SK-N-SH (cell line): ENCODE measurements around the gene TRIM15. TPM values are rescaled to one million over a fixed set of nuclear protein-coding genes. Genes with fewer than 3 reads are reported as not detected.

Experiments used
- CTCF ChIA-PET: fragments of 300-600, 350-600 bp; formaldehyde crosslinking; extraction: SDS; loops from one replicate; lab custom pipeline; 2021; lab: Yijun Ruan, JAX
- POLR2A ChIA-PET: fragments of 350-600 bp; sonication (Branson Sonifier 250); formaldehyde crosslinking; extraction: SDS; loops from one replicate; lab custom pipeline; 2020; ENCODE audit warnings: antibody characterized with exemption, inconsistent platforms; lab: Yijun Ruan, JAX
- DNase-seq: peaks from one replicate; pipeline ENCODE4 v3.0.0; 2012
- H2AFZ ChIP-seq: fragments of 200-600 bp; sonication (generic); 2 replicates; pipeline ENCODE4 v1.8.1; 2016; ENCODE audit warnings: antibody characterized with exemption, mild to moderate bottlenecking, low read depth
- H3F3A ChIP-seq: fragments of 200-600 bp; sonication (generic); replicated peaks from 2 replicates; pipeline ENCODE3; 2016; ENCODE audit warnings: antibody characterized with exemption, mild to moderate bottlenecking; ENCODE audit not compliant: insufficient read depth
- H3K27ac ChIP-seq, 2 experiments: fragments of 200-500 bp in 1 of 2; fragments of 200-600 bp in 1 of 2; sonication (Bioruptor generic) in 1 of 2; sonication (generic), shearing (Covaris generic) in 1 of 2; 2 replicates each; pipeline versions ENCODE4 v1.5.1 to v1.6.1; 2014 to 2016; ENCODE audit warnings: low read depth in 2 of 2, inconsistent platforms in 1 of 2, low read length in 1 of 2, mild to moderate bottlenecking in 1 of 2, mixed read lengths in 1 of 2
- H3K27me3 ChIP-seq: fragments of 200-600 bp; sonication (generic), shearing (Covaris generic); 2 replicates; pipeline ENCODE4 v1.6.1; 2016; ENCODE audit warnings: mixed run types; ENCODE audit not compliant: insufficient read depth
- H3K36me3 ChIP-seq, 2 experiments: fragments of 200-500 bp in 1 of 2; fragments of 200-600 bp in 1 of 2; sonication (Bioruptor generic) in 1 of 2; sonication (generic) in 1 of 2; replicated peaks in 1 of 2; 2 replicates each; pipeline versions ENCODE3 to v1.5.1; 2014 to 2016; ENCODE audit warnings: low read length in 1 of 2, mild to moderate bottlenecking in 1 of 2; ENCODE audit not compliant: insufficient read depth in 2 of 2, control insufficient read depth in 1 of 2
- H3K4me1 ChIP-seq, 2 experiments: fragments of 200-500 bp in 1 of 2; fragments of 200-600 bp in 1 of 2; sonication (Bioruptor generic) in 1 of 2; sonication (generic), shearing (Covaris generic) in 1 of 2; 2 replicates each; pipeline versions ENCODE4 v1.5.1 to v1.6.1; 2014 to 2016; ENCODE audit warnings: low read depth in 1 of 2, low read length in 1 of 2, mixed run types in 1 of 2; ENCODE audit not compliant: insufficient read depth in 2 of 2, control insufficient read depth in 1 of 2
- H3K4me2 ChIP-seq: fragments of 200-600 bp; sonication (generic), shearing (Covaris generic); 2 replicates; pipeline ENCODE4 v1.6.1; 2017; ENCODE audit warnings: mixed run types
- H3K4me3 ChIP-seq, 2 experiments: fragments of 200-500 bp in 1 of 2; fragments of 200-600 bp in 1 of 2; sonication (Bioruptor generic) in 1 of 2; sonication (generic), shearing (Covaris generic) in 1 of 2; 2 replicates each; pipeline versions ENCODE4 v1.5.1 to v1.8.1; 2014 to 2016; ENCODE audit warnings: low read depth in 2 of 2, inconsistent platforms in 1 of 2, low read length in 1 of 2, mild to moderate bottlenecking in 1 of 2, mixed read lengths in 1 of 2, moderate library complexity in 1 of 2
- H3K79me2 ChIP-seq: fragments of 200-600 bp; sonication (generic); 2 replicates; pipeline ENCODE4 v1.8.1; 2017; ENCODE audit warnings: mild to moderate bottlenecking; ENCODE audit not compliant: insufficient read depth
- H3K9ac ChIP-seq: fragments of 200-600 bp; sonication (generic); 2 replicates; pipeline ENCODE4 v1.6.1; 2017; ENCODE audit warnings: mixed run types
- H3K9me2 ChIP-seq: fragments of 200-600 bp; sonication (generic); 2 replicates; pipeline ENCODE4 v1.6.1; 2017; ENCODE audit warnings: mixed run types
- H3K9me3 ChIP-seq: fragments of 200-600 bp; sonication (generic); 2 replicates; pipeline ENCODE4 v1.6.1; 2017; ENCODE audit warnings: mixed run types, mild to moderate bottlenecking, moderate library complexity
- H4K20me1 ChIP-seq: fragments of 200-600 bp; sonication (generic); 2 replicates; pipeline ENCODE4 v1.6.1; 2017; ENCODE audit warnings: mild to moderate bottlenecking, mixed run types; ENCODE audit not compliant: insufficient read depth
- CHD2 ChIP-seq: fragments of 150-350 bp; IDR thresholded peaks from 2 replicates; pipeline ENCODE4 v1.6.1; 2018; ENCODE audit warnings: low read length; ENCODE audit not compliant: partially characterized antibody
- CTCF ChIP-seq: fragments of 200-600 bp; sonication (generic); IDR thresholded peaks from 2 replicates; pipeline ENCODE4 v1.6.1; 2017; ENCODE audit warnings: antibody characterized with exemption, mild to moderate bottlenecking, moderate library complexity
- EP300 ChIP-seq, 2 experiments: IDR thresholded peaks; 2 replicates each; pipeline versions ENCODE4 v1.4.0 to v1.6.1; 2012; ENCODE audit warnings: borderline replicate concordance in 1 of 2, low read depth in 1 of 2, low read length in 1 of 2
- EZH2phosphoT487 ChIP-seq: fragments of 200-600 bp; sonication (generic); IDR thresholded peaks from 2 replicates; pipeline ENCODE4 v1.6.1; 2017; ENCODE audit warnings: low read depth, mixed run types, mild to moderate bottlenecking, antibody characterized with exemption, moderate library complexity, borderline replicate concordance
- FOXM1 ChIP-seq: IDR thresholded peaks from 2 replicates; pipeline ENCODE4 v1.4.0; 2012; ENCODE audit warnings: low read depth, mild to moderate bottlenecking
- IRF3 ChIP-seq: fragments of 150-350 bp; IDR thresholded peaks from 2 replicates; pipeline ENCODE4 v1.6.1; 2016; ENCODE audit warnings: mild to moderate bottlenecking, low read depth, low read length
- JUND ChIP-seq: IDR thresholded peaks from 2 replicates; pipeline ENCODE4 v1.4.0; 2012
- MAX ChIP-seq: IDR thresholded peaks from 2 replicates; pipeline ENCODE4 v1.4.0; 2012; ENCODE audit warnings: low read depth
- PBX3 ChIP-seq: IDR thresholded peaks from 2 replicates; pipeline ENCODE4; 2012
- POLR2AphosphoS5 ChIP-seq: IDR thresholded peaks from 2 replicates; pipeline ENCODE4 v1.6.1; 2012; ENCODE audit warnings: low read depth, low read length
- RAD21 ChIP-seq: IDR thresholded peaks from 2 replicates; pipeline ENCODE4 v1.6.1; 2012; ENCODE audit warnings: mild to moderate bottlenecking, low read length
- REST ChIP-seq: IDR thresholded peaks from 2 replicates; pipeline ENCODE4 v1.6.1; 2012; ENCODE audit warnings: mild to moderate bottlenecking, low read depth, low read length, moderate library complexity
- TAF1 ChIP-seq: IDR thresholded peaks from 2 replicates; pipeline ENCODE4 v1.6.1; 2012; ENCODE audit warnings: low read depth, mild to moderate bottlenecking, low read length, moderate library complexity, borderline replicate concordance
- TCF12 ChIP-seq: IDR thresholded peaks from 2 replicates; pipeline ENCODE4 v1.4.0; 2012
- USF2 ChIP-seq: fragments of 150-350 bp; IDR thresholded peaks from 2 replicates; pipeline ENCODE4 v1.6.1; 2017; ENCODE audit warnings: antibody characterized with exemption, low read length, low read depth, borderline replicate concordance
- ZBTB33 ChIP-seq: IDR thresholded peaks from 2 replicates; pipeline ENCODE4 v1.4.0; 2012; ENCODE audit warnings: low read depth, borderline replicate concordance
- WGBS: methylation state at CpG from one replicate; pipeline ENCODE4 v1.1.6; 2017; ENCODE audit warnings: low lambda C conversion rate; 5-methylcytosine and 5-hydroxymethylcytosine counted together
- polyA plus RNA-seq, 3 experiments: library from polyadenylated mRNA; depleted of rRNA; stranded (reverse); fragments of >200 nt; gene quantifications; 2 replicates each; pipeline ENCODE4 v1.2.3, GENCODE V29; 2012

TRIM15 gene
- polyA plus RNA-seq, 1 of the 3 experiments (the other 2 are of a cell fraction), result not detected

GRCh38 chr6:30144811-30145210 lies 18.5 kb upstream of the TRIM15 start:
- H4K20me1 ChIP-seq, result no peaks in the 10 kb centered on the region
- WGBS, result 29% methylated on average over 6 of the region's 6 CpGs
- ChIA-PET POLR2A (no interaction called here), CTCF (interaction anchor here (0.6 to 9.3 kb wide), 3 partner anchors 13 to 252 kb away, joined by 3 to 91 read pairs (median 21); no protein-coding TSS in a partner anchor)
- H3K79me2 ChIP-seq, result no peaks in the 10 kb centered on the region
- H3K27ac ChIP-seq, result no peak overlapping the region
- peaks cover 0 to 6% of the 10 kb centered on the region in 2 experiments; a peak in 2 of 4 replicates for H3K4me1 ChIP-seq
- peaks cover 27% of the 10 kb centered on the region for H3K27me3 ChIP-seq
- H3K9me2 ChIP-seq, result no peaks in the 10 kb centered on the region
- no peaks in the 10 kb centered on the region for H3K36me3 ChIP-seq
- H2AFZ ChIP-seq, result no peak overlapping the region
- H3K9ac ChIP-seq, result no peak overlapping the region
- H3K4me3 ChIP-seq, result no peak overlapping the region
- H3K4me2 ChIP-seq, result no peak overlapping the region
- DNase-seq, result no peak
- H3F3A ChIP-seq, result no peaks in the 10 kb centered on the region
- H3K9me3 ChIP-seq, result no peaks in the 10 kb centered on the region
- TF ChIP-seq TCF12, result no peak
- no peak for TF ChIP-seq POLR2AphosphoS5
- no peak for TF ChIP-seq IRF3
- no peak for TF ChIP-seq USF2
- no peak for TF ChIP-seq FOXM1
- no peak for TF ChIP-seq RAD21
- no peak for TF ChIP-seq JUND

GRCh38 chr6:30145818-30146217 lies 17.5 kb upstream of the TRIM15 start:
- CTCF ChIA-PET, result interaction anchor here (1.1 to 9.3 kb wide), 3 partner anchors 14 to 42 kb away, joined by 3 to 91 read pairs (median 21); no protein-coding TSS in a partner anchor
- TF ChIP-seq CHD2 (no peak), ZBTB33 (no peak), JUND (no peak), EP300 (IDR thresholded peaks at IDR 0.05; ENCODE audit: borderline replicate concordance in 1 of 2, low read depth in 1 of 2, low read length in 1 of 2) (no peak), PBX3 (no peak), CTCF (no peak), REST (no peak), TAF1 (no peak), EZH2phosphoT487 (no peak), MAX (no peak)

More at GRCh38 chr6:30145818-30146217, 17.5 kb upstream of the TRIM15 start:
- Histone ChIP-seq H3K9me2 (no peaks in the 10 kb centered on the region), H3K4me1 (peaks cover 0 to 6% of the 10 kb centered on the region in 2 experiments; a peak in 2 of 4 replicates), H2AFZ (no peak overlapping the region), H3K27ac (no peak overlapping the region), H3K36me3 (no peaks in the 10 kb centered on the region), H3K9me3 (no peaks in the 10 kb centered on the region), H4K20me1 (no peaks in the 10 kb centered on the region), H3K4me2 (no peak overlapping the region), H3K4me3 (no peak overlapping the region), H3F3A (no peaks in the 10 kb centered on the region), H3K27me3 (peaks cover 26% of the 10 kb centered on the region), H3K79me2 (no peaks in the 10 kb centered on the region), H3K9ac (no peak overlapping the region)
- WGBS, result 35% methylated on average over 7 of the region's 7 CpGs
- POLR2A ChIA-PET, result no interaction called here
- DNase-seq, result no peak
